ENCODE measurements around the gene MAP3K4. TPM values are rescaled to one million over a fixed set of nuclear protein-coding genes. Genes with fewer than 3 reads are reported as not detected.

MAP3K4 gene
- total RNA-seq, 3 donors from 2014 or later, result 24.6 to 49.2 (median 45.2) TPM

GRCh38 chr6:161038229-161039031 is 46.9 kb downstream of the MAP3K4 start:
- Histone ChIP-seq H3K4me3 (no peak overlapping the region), H3K27me3 (no peaks in the 10 kb centered on the region), H3K4me1 (no peaks in the 10 kb centered on the region), H3K27ac (peak overlapping the region; percentile 77 to 78), H3K36me3 (no peaks in the 10 kb centered on the region), H3K9me3 (no peaks in the 10 kb centered on the region)
- DNase-seq (ENCODE audit: low spot score in 2 of 2), result peak in 1 of 2 donors; percentile 46
- TF ChIP-seq POLR2A (IDR thresholded peaks at IDR 0.05) (no peak), POLR2AphosphoS5 (IDR thresholded peaks at IDR 0.05) (no peak), CTCF (IDR thresholded peaks at IDR 0.05) (no peak)
- intact Hi-C loops (cut with DNase I; ENCODE audit: low total_unique reads), result no loop called here

- TF ChIP-seq POLR2AphosphoS5 (IDR thresholded peaks at IDR 0.05) (no peak), CTCF (IDR thresholded peaks at IDR 0.05) (no peak), POLR2A (IDR thresholded peaks at IDR 0.05) (no peak)
- H3K4me3 ChIP-seq, result no peak overlapping the region
- H3K27ac ChIP-seq, result no peak overlapping the region
- DNase-seq (ENCODE audit: low spot score in 2 of 2), result no peak
- intact Hi-C loops (cut with DNase I; ENCODE audit: low total_unique reads), result no loop called here
- H3K9me3 ChIP-seq, result no peaks in the 10 kb centered on the region
- H3K4me1 ChIP-seq, result no peaks in the 10 kb centered on the region
- no peaks in the 10 kb centered on the region for H3K27me3 ChIP-seq
- no peaks in the 10 kb centered on the region for H3K36me3 ChIP-seq
Measured at GRCh38 chr6:161041274-161041673, 49.7 kb downstream of the MAP3K4 start.

GRCh38 chr6:161044335-161044734 is 52.8 kb downstream of the MAP3K4 start:
- DNase-seq (ENCODE audit: low spot score in 2 of 2), result no peak
- Histone ChIP-seq H3K4me3 (no peak overlapping the region), H3K27ac (no peak overlapping the region), H3K9me3 (no peaks in the 10 kb centered on the region), H3K4me1 (no peaks in the 10 kb centered on the region), H3K27me3 (no peaks in the 10 kb centered on the region), H3K36me3 (no peaks in the 10 kb centered on the region)
- intact Hi-C loops (cut with DNase I; ENCODE audit: low total_unique reads), result no loop called here
- no peak for TF ChIP-seq CTCF (IDR thresholded peaks at IDR 0.05)
- no peak for TF ChIP-seq POLR2A (IDR thresholded peaks at IDR 0.05)
- TF ChIP-seq POLR2AphosphoS5 (IDR thresholded peaks at IDR 0.05), result no peak

- intact Hi-C loops (cut with DNase I; ENCODE audit: low total_unique reads), result no loop called here
- H3K36me3 ChIP-seq, result no peaks in the 10 kb centered on the region
Measured at GRCh38 chr6:161048641-161049040, 57.1 kb downstream of the MAP3K4 start.

More at GRCh38 chr6:161048641-161049040, 57.1 kb downstream of the MAP3K4 start:
- Histone ChIP-seq H3K9me3 (no peaks in the 10 kb centered on the region), H3K4me3 (no peak overlapping the region), H3K4me1 (no peaks in the 10 kb centered on the region), H3K27me3 (no peaks in the 10 kb centered on the region), H3K27ac (no peak overlapping the region)
- TF ChIP-seq POLR2A (IDR thresholded peaks at IDR 0.05) (no peak), POLR2AphosphoS5 (IDR thresholded peaks at IDR 0.05) (no peak), CTCF (IDR thresholded peaks at IDR 0.05) (no peak)
- no peak for DNase-seq (ENCODE audit: low spot score in 2 of 2)

All from breast epithelium (tissue), 4 donors.